GM12878 (cell line): ENCODE results near the gene ROBO1. TPM values are rescaled to one million over a fixed set of nuclear protein-coding genes. Genes with fewer than 3 reads are reported as not detected.

Source experiments
- ATAC-seq: fragments of 200-7000 bp; cut with Tn5 transposase; 3 replicates; pipeline ENCODE4 v1.9.1; 2020; ENCODE audit warnings: mild to moderate bottlenecking, moderate library complexity
- BruUV-seq: library from RNA; stranded (reverse); fragments of 400-500 nt; replicated peaks from 2 replicates; lab custom pipeline; 2021; lab: Mats Ljungman, UMichigan
- CTCF ChIA-PET: fragments of 300-600 bp; sonication (Branson Sonifier 250); formaldehyde crosslinking; extraction: SDS; loops from one replicate; lab custom pipeline; 2021; ENCODE audit warnings: inconsistent platforms; lab: Yijun Ruan, JAX
- POLR2A ChIA-PET: fragments of 350-600 bp; formaldehyde crosslinking; extraction: SDS; loops from one replicate; lab custom pipeline; 2021; ENCODE audit warnings: inconsistent platforms; lab: Charles Lee
- RAD21 ChIA-PET: fragments of 300-600 bp; sonication (Branson Sonifier 250); formaldehyde crosslinking; loops from one replicate; lab custom pipeline; 2023; ENCODE audit warnings: antibody characterized with exemption; ENCODE audit not compliant: unreplicated experiment; lab: Charles Lee
- SMC1A ChIA-PET: fragments of 300-600 bp; sonication (Branson Sonifier 250); formaldehyde crosslinking; loops from one replicate; lab custom pipeline; 2023; ENCODE audit not compliant: unreplicated experiment, uncharacterized antibody; lab: Charles Lee
- DNase-seq: peaks from one replicate; pipeline ENCODE4 v3.0.0-alpha.2; 2011; ENCODE audit warnings: low read depth, low spot score
- FAIRE-seq: peaks from 3 replicates; lab custom pipeline; 2011; peaks lifted over from hg19 to GRCh38; lab: Jason Lieb, UNC
- H2AFZ ChIP-seq: 2 replicates; pipeline ENCODE4 v1.6.0; 2011; ENCODE audit warnings: low read depth, low read length, control low read depth; ENCODE audit not compliant: control insufficient read depth
- H3K27ac ChIP-seq: 2 replicates; pipeline ENCODE4 v1.5.1; 2011; ENCODE audit warnings: control low read depth; ENCODE audit not compliant: control insufficient read depth, insufficient read depth
- H3K27me3 ChIP-seq, 2 experiments: replicated peaks in 1 of 2; 2 replicates each; pipeline versions ENCODE4 v1.6.0 to v1.6.1; 2011; ENCODE audit warnings: low read length in 1 of 2; ENCODE audit not compliant: control insufficient read depth in 2 of 2, insufficient read depth in 2 of 2
- H3K36me3 ChIP-seq, 2 experiments: 2 replicates each; pipeline ENCODE4 v1.5.1; 2011; ENCODE audit warnings: low read length in 1 of 2; ENCODE audit not compliant: control insufficient read depth in 2 of 2, insufficient read depth in 2 of 2
- H3K4me1 ChIP-seq: 2 replicates; pipeline ENCODE4 v1.6.1; 2011; ENCODE audit warnings: mild to moderate bottlenecking, low read length, moderate library complexity, mixed read lengths; ENCODE audit not compliant: control insufficient read depth, insufficient read depth
- H3K4me2 ChIP-seq: 2 replicates; pipeline ENCODE4 v1.6.0; 2011; ENCODE audit warnings: control low read depth; ENCODE audit not compliant: control insufficient read depth, insufficient read depth
- H3K4me3 ChIP-seq: fragments of 200-600 bp; sonication (generic); 2 replicates; pipeline ENCODE4 v1.5.1; 2016
- H3K79me2 ChIP-seq: 2 replicates; pipeline ENCODE4 v1.6.0; 2011; ENCODE audit warnings: low read length; ENCODE audit not compliant: control insufficient read depth, insufficient read depth
- H3K9ac ChIP-seq: 2 replicates; pipeline ENCODE4 v1.8.0; 2011; ENCODE audit warnings: low read length, control low read depth, mixed read lengths; ENCODE audit not compliant: control insufficient read depth, insufficient read depth
- H3K9me3 ChIP-seq: replicated peaks from 3 replicates; pipeline ENCODE4 v1.5.1; 2011; ENCODE audit warnings: mild to moderate bottlenecking, low read length; ENCODE audit not compliant: control insufficient read depth, insufficient read depth
- H4K20me1 ChIP-seq: 2 replicates; pipeline ENCODE4 v1.6.0; 2011; ENCODE audit not compliant: control insufficient read depth, insufficient read depth
- ATF2 ChIP-seq: IDR thresholded peaks from 2 replicates; pipeline ENCODE4 v1.6.1; 2012; ENCODE audit warnings: low read length, inconsistent platforms
- BCL11A ChIP-seq: IDR thresholded peaks from 2 replicates; pipeline ENCODE4 v1.6.1; 2011; ENCODE audit warnings: low read depth, low read length
- BCL3 ChIP-seq: IDR thresholded peaks from 2 replicates; pipeline ENCODE4 v1.6.1; 2011; ENCODE audit warnings: borderline replicate concordance, low read depth, mild to moderate bottlenecking, moderate library complexity, low read length; ENCODE audit not compliant: insufficient read depth, poor library complexity, severe bottlenecking
- CHD2 ChIP-seq: IDR thresholded peaks from 2 replicates; pipeline ENCODE4 v1.6.1; 2011; ENCODE audit warnings: low read depth, low read length, improper control_type of control experiment, borderline replicate concordance
- EZH2 ChIP-seq: IDR thresholded peaks from 2 replicates; pipeline ENCODE4 v1.6.1; 2012; ENCODE audit warnings: low read depth, mild to moderate bottlenecking, control low read depth, inconsistent platforms, low read length, borderline replicate concordance; ENCODE audit not compliant: control insufficient read depth
- FOXM1 ChIP-seq: IDR thresholded peaks from 2 replicates; pipeline ENCODE4 v1.6.1; 2012; ENCODE audit warnings: low read depth, mild to moderate bottlenecking, inconsistent platforms, low read length, moderate library complexity
- GABPA ChIP-seq: IDR thresholded peaks from 2 replicates; pipeline ENCODE4 v1.6.1; 2014; ENCODE audit warnings: antibody characterized with exemption, low read depth, mild to moderate bottlenecking, inconsistent platforms
- HDAC6 ChIP-seq: fragments of 200-600 bp; sonication (generic); IDR thresholded peaks from one replicate; pipeline ENCODE4 v1.8.0; 2017; ENCODE audit warnings: antibody characterized with exemption; ENCODE audit not compliant: unreplicated experiment
- IKZF1 ChIP-seq: fragments of 450-650 bp; conservative IDR thresholded peaks from 2 replicates; pipeline ENCODE4 v1.6.1; 2017; ENCODE audit warnings: antibody characterized with exemption, mild to moderate bottlenecking
- IKZF2 ChIP-seq, 2 experiments: fragments of 450-650 bp; IDR thresholded peaks; 2 replicates each; pipeline ENCODE4 v1.6.1; 2017; ENCODE audit warnings: mild to moderate bottlenecking in 2 of 2, moderate library complexity in 2 of 2
- IRF4 ChIP-seq: IDR thresholded peaks from 2 replicates; pipeline ENCODE4 v1.6.1; 2011; ENCODE audit warnings: low read depth, low read length
- JUNB ChIP-seq: IDR thresholded peaks from 2 replicates; pipeline ENCODE4 v1.6.1; 2016; ENCODE audit warnings: antibody characterized with exemption, mild to moderate bottlenecking
- JUND ChIP-seq: IDR thresholded peaks from 2 replicates; pipeline ENCODE4 v1.6.1; 2012; ENCODE audit warnings: low read depth, mild to moderate bottlenecking, low read length, improper control_type of control experiment, moderate library complexity
- MEF2B ChIP-seq: fragments of 450-650 bp; IDR thresholded peaks from 2 replicates; pipeline ENCODE4 v1.6.1; 2018; ENCODE audit warnings: mild to moderate bottlenecking, moderate library complexity; ENCODE audit not compliant: partially characterized antibody, poor library complexity, severe bottlenecking
- NBN ChIP-seq: fragments of 450-650 bp; IDR thresholded peaks from 2 replicates; pipeline ENCODE4 v1.6.1; 2016
- NFIC ChIP-seq: IDR thresholded peaks from 2 replicates; pipeline ENCODE4 v1.6.1; 2012; ENCODE audit warnings: low read depth, mild to moderate bottlenecking, inconsistent platforms, low read length, moderate library complexity
- RUNX3 ChIP-seq: IDR thresholded peaks from 2 replicates; pipeline ENCODE4 v1.6.1; 2012; ENCODE audit warnings: low read length, inconsistent platforms
- SKIL ChIP-seq: fragments of 450-650 bp; IDR thresholded peaks from 2 replicates; pipeline ENCODE4 v1.6.1; 2017; ENCODE audit warnings: mild to moderate bottlenecking, low read depth, inconsistent platforms; ENCODE audit not compliant: poor library complexity, severe bottlenecking
- SRF ChIP-seq, 2 experiments: IDR thresholded peaks; 2 replicates each; pipeline ENCODE4 v1.6.1; 2011; ENCODE audit warnings: low read depth in 2 of 2, low read length in 2 of 2, mild to moderate bottlenecking in 1 of 2, moderate library complexity in 1 of 2
- TCF7 ChIP-seq: IDR thresholded peaks from 2 replicates; pipeline ENCODE4 v1.6.1; 2014; ENCODE audit warnings: antibody characterized with exemption, borderline replicate concordance
- ZNF24 ChIP-seq: fragments of 450-650 bp; IDR thresholded peaks from 2 replicates; pipeline ENCODE4 v1.6.1; 2017; ENCODE audit warnings: antibody characterized with exemption, mild to moderate bottlenecking
- ZZZ3 ChIP-seq: IDR thresholded peaks from 2 replicates; pipeline ENCODE4 v1.6.1; 2011; ENCODE audit warnings: low read depth; ENCODE audit not compliant: control insufficient read depth, insufficient read length
- WGBS: methylation state at CpG from one replicate; pipeline ENCODE4 v1.1.6; 2016; ENCODE audit warnings: low lambda C conversion rate; ENCODE audit not compliant: insufficient replicate concordance, insufficient coverage; ENCODE audit errors: missing lambda C conversion rate; 5-methylcytosine and 5-hydroxymethylcytosine counted together
- in situ Hi-C: fragments of 300-500 bp; cut with MboI; formaldehyde crosslinking; loops from 9 replicates; pipeline ENCODE4 v1.14.3; 2018; ENCODE audit warnings: mixed read lengths
- intact Hi-C: fragments of 100-400 bp; cut with micrococcal nuclease; formaldehyde crosslinking; loops from one replicate; pipeline ENCODE4 v1.14.2; 2022; ENCODE audit not compliant: unreplicated experiment
- polyA plus RNA-seq, 11 experiments: library from polyadenylated mRNA; depleted of rRNA in 4 of 11; unstranded in 6 of 11; stranded (reverse) in 5 of 11; fragments of >200 nt; fragmentation: Nextera tagmentation in 4 of 11; fragmentation: Illumina TruSeq in 1 of 11; extraction: Ambion mirVana in 4 of 11; extraction: Trizol in 1 of 11; gene quantifications; 1 replicate in 1 of 11; 2 replicates in 10 of 11; pipeline versions ENCODE4 v1.2.1 to v1.2.3, GENCODE V29; 2011 to 2016; ENCODE audit warnings: inconsistent platforms in 2 of 11, missing spikeins in 2 of 11, low read depth in 1 of 11
- total RNA-seq, 4 experiments: library from RNA; depleted of rRNA in 3 of 4; stranded (reverse); fragments of >200 nt in 3 of 4; fragmentation: Illumina TruSeq in 1 of 4; extraction: Trizol in 1 of 4; gene quantifications; 2 replicates each; pipeline versions ENCODE4 v1.2.1 to v1.2.3, GENCODE V29; 2013 to 2021

ROBO1 gene
- total and polyA plus RNA-seq, 10 of the 15 experiments (the other 5 are each of a cell fraction or from before 2014, with no cell fraction given) = 0.29 to 46.5 (median 1.2) TPM

- in situ Hi-C loops (no loop called here), intact Hi-C loops (no loop called here)
- H3K36me3 ChIP-seq = no peaks in the 10 kb centered on the region
- WGBS = 1% methylated on average over 4 of the region's 4 CpGs
- peak; percentile 98 for ATAC-seq
- H3K27me3 ChIP-seq = no peaks in the 10 kb centered on the region
- H4K20me1 ChIP-seq = no peaks in the 10 kb centered on the region
- FAIRE-seq = no peak
- H3K79me2 ChIP-seq = no peaks in the 10 kb centered on the region
- H3K4me1 ChIP-seq = no peaks in the 10 kb centered on the region
- no peak overlapping the region for H3K4me3 ChIP-seq
- ChIA-PET SMC1A (no interaction called here), CTCF (no interaction called here), POLR2A (no interaction called here), RAD21 (no interaction called here)
- H3K4me2 ChIP-seq = no peak overlapping the region
- H3K27ac ChIP-seq = no peak overlapping the region
- no TSS peak for BruUV-seq
- H2AFZ ChIP-seq = no peak overlapping the region
- peak; percentile 25 for DNase-seq
- no peaks in the 10 kb centered on the region for H3K9me3 ChIP-seq
- H3K9ac ChIP-seq = no peak overlapping the region
- TF ChIP-seq NFIC (peak; percentile 88; the same call in 1 of the 2 replicates), ZNF24 (peak; percentile 28; the same call in 1 of the 2 replicates), GABPA (0 out of 2 replicates have a peak, but pooled peaks have one; percentile 26), JUNB (peak; percentile 98), MEF2B (peak; percentile 32), EZH2 (no peak), BCL11A (peak; percentile 78; the same call in 1 of the 2 replicates), FOXM1 (peak; percentile 71; the same call in 1 of the 2 replicates), NBN (peak; percentile 56; the same call in 1 of the 2 replicates), HDAC6 (no peak), IKZF2 (IDR thresholded peaks at IDR 0.05) (peak; percentile 87 to 93), JUND (no peak), ATF2 (peak; percentile 64; the same call in 1 of the 2 replicates), TCF7 (peak; percentile 57), ZZZ3 (no peak), IRF4 (peak; percentile 75; the same call in 1 of the 2 replicates), CHD2 (no peak), BCL3 (no peak), SKIL (peak; percentile 52), IKZF1 (peak; percentile 90), SRF (IDR thresholded peaks at IDR 0.05; ENCODE audit: low read depth in 2 of 2, low read length in 2 of 2) (no peak), RUNX3 (peak; percentile 85)
Observed at GRCh38 chr3:79268422-79268821, 499.4 kb downstream of the ROBO1 start.
